B cell (primary cell): ENCODE results near the gene IL17REL. TPM values are rescaled to one million over a fixed set of nuclear protein-coding genes. Genes with fewer than 3 reads are reported as not detected.

ENCODE experiments used
- ATAC-seq: fragments of 200-7000 bp; cut with Tn5 transposase; one replicate; pipeline ENCODE4 v1.10.0; 2021; ENCODE audit warnings: low read depth, mild to moderate bottlenecking, moderate number of reproducible peaks, moderate library complexity
- CTCF ChIA-PET: fragments of 350-600 bp; sonication (Branson Sonifier 250); formaldehyde crosslinking; loops from one replicate; lab custom pipeline; 2021; ENCODE audit warnings: antibody characterized with exemption, inconsistent platforms; lab: Charles Lee
- POLR2A ChIA-PET: fragments of 350-600 bp; sonication (Branson Sonifier 250); formaldehyde crosslinking; loops from one replicate; lab custom pipeline; 2021; ENCODE audit warnings: antibody characterized with exemption; lab: Charles Lee
- DNase-seq: peaks from one replicate; pipeline ENCODE4 v3.0.0; 2013
- H2AFZ ChIP-seq: 2 replicates; pipeline ENCODE4 v1.6.1; 2012; ENCODE audit warnings: mild to moderate bottlenecking, low read depth, low read length; ENCODE audit not compliant: insufficient read depth, poor library complexity, severe bottlenecking
- H3K27ac ChIP-seq, 2 donors: 1 replicate in 1 of 2; 2 replicates in 1 of 2; pipeline ENCODE4 v1.5.1; 2012 to 2013; ENCODE audit warnings: low read length in 2 of 2, mild to moderate bottlenecking in 2 of 2, moderate library complexity in 1 of 2
- H3K27me3 ChIP-seq, 4 experiments: fragments of 200-600 bp in 1 of 4; sonication (generic) in 1 of 4; replicated peaks in 1 of 4; 1 replicate in 2 of 4; 2 replicates in 2 of 4; pipeline versions ENCODE4 v1.6.1 to v1.7.0; 2013 to 2016; ENCODE audit warnings: low read length in 3 of 4, mild to moderate bottlenecking in 2 of 4, mixed read lengths in 1 of 4, moderate library complexity in 1 of 4; ENCODE audit not compliant: insufficient read depth in 4 of 4, control insufficient read depth in 3 of 4; ENCODE audit errors: control extremely low read depth in 1 of 4
- H3K36me3 ChIP-seq, 2 experiments: replicated peaks in 1 of 2; 1 replicate in 1 of 2; 2 replicates in 1 of 2; pipeline versions ENCODE4 v1.6.1 to v1.7.1; 2013; ENCODE audit warnings: low read length in 1 of 2; ENCODE audit not compliant: insufficient read depth in 2 of 2, control insufficient read depth in 1 of 2; ENCODE audit errors: control extremely low read depth in 1 of 2, extremely low read depth in 1 of 2
- H3K4me1 ChIP-seq, 2 donors: fragments of 200-600 bp in 1 of 2; sonication (generic) in 1 of 2; 1 replicate in 1 of 2; 2 replicates in 1 of 2; pipeline versions ENCODE4 v1.5.1 to v1.6.1; 2013 to 2017; ENCODE audit warnings: low read length in 2 of 2; ENCODE audit not compliant: control insufficient read depth in 2 of 2, insufficient read depth in 2 of 2
- H3K4me2 ChIP-seq: replicated peaks from 2 replicates; pipeline ENCODE3; 2012; ENCODE audit warnings: mild to moderate bottlenecking, low read depth, low read length; ENCODE audit not compliant: poor library complexity, severe bottlenecking
- H3K4me3 ChIP-seq, 5 experiments: fragments of 200-600 bp in 1 of 5; sonication (generic) in 1 of 5; 1 replicate in 3 of 5; 2 replicates in 2 of 5; pipeline versions ENCODE4 v1.5.1 to v1.7.0; 2011 to 2016; ENCODE audit warnings: low read length in 4 of 5, mild to moderate bottlenecking in 4 of 5, low read depth in 2 of 5, control low read depth in 1 of 5, moderate library complexity in 1 of 5; ENCODE audit not compliant: insufficient read depth in 1 of 5; ENCODE audit errors: control extremely low read depth in 1 of 5, extremely low read depth in 1 of 5
- H3K79me2 ChIP-seq: fragments of 200-600 bp; sonication (generic); one replicate; pipeline ENCODE4 v1.6.0; 2016; ENCODE audit warnings: low read length; ENCODE audit not compliant: control insufficient read depth, insufficient read depth
- H3K9ac ChIP-seq: fragments of 200-600 bp; sonication (generic); 2 replicates; pipeline ENCODE4 v1.6.1; 2017; ENCODE audit warnings: mild to moderate bottlenecking, low read length, moderate library complexity
- H3K9me3 ChIP-seq, 3 donors: one replicate each; pipeline versions ENCODE4 v1.6.1 to v1.7.1; 2013; ENCODE audit warnings: low read length in 2 of 3; ENCODE audit not compliant: control insufficient read depth in 2 of 3, insufficient read depth in 1 of 3; ENCODE audit errors: control extremely low read depth in 1 of 3
- H4K20me1 ChIP-seq: 2 replicates; pipeline ENCODE4 v1.6.0; 2012; ENCODE audit warnings: mild to moderate bottlenecking, low read length; ENCODE audit not compliant: insufficient read depth, control insufficient read depth, poor library complexity, severe bottlenecking
- H3K27ac Mint-ChIP-seq: one replicate; pipeline ENCODE4 v1.8.0; 2021; ENCODE audit warnings: mixed read lengths
- H3K27me3 Mint-ChIP-seq: one replicate; pipeline ENCODE4 v1.8.0; 2021; ENCODE audit warnings: mixed read lengths
- H3K4me1 Mint-ChIP-seq: one replicate; pipeline ENCODE4 v1.8.0; 2021; ENCODE audit warnings: mixed read lengths
- H3K4me3 Mint-ChIP-seq: one replicate; pipeline ENCODE4 v1.8.0; 2021; ENCODE audit warnings: mixed read lengths
- H3K9me3 Mint-ChIP-seq: one replicate; pipeline ENCODE4 v1.8.0; 2022; ENCODE audit warnings: mixed read lengths; ENCODE audit not compliant: insufficient read depth
- CTCF ChIP-seq: fragments of 200-600 bp; IDR thresholded peaks from one replicate; pipeline ENCODE4 v1.8.0; 2022; ENCODE audit warnings: antibody characterized with exemption, mild to moderate bottlenecking
- EZH2 ChIP-seq: IDR thresholded peaks from 2 replicates; pipeline ENCODE4 v1.6.1; 2012; ENCODE audit warnings: borderline replicate concordance, low read depth, mild to moderate bottlenecking, moderate library complexity, low read length; ENCODE audit not compliant: insufficient read depth, poor library complexity, severe bottlenecking
- WGBS: methylation state at CpG from one replicate; pipeline ENCODE4 v1.1.5; 2013; ENCODE audit warnings: missing lambda C conversion rate; ENCODE audit not compliant: insufficient coverage; 5-methylcytosine and 5-hydroxymethylcytosine counted together
- intact Hi-C: fragments of 100-400 bp; cut with micrococcal nuclease; formaldehyde crosslinking; loops from one replicate; pipeline ENCODE4 v1.10.0; 2022
- polyA plus RNA-seq: library from polyadenylated mRNA; depleted of rRNA; stranded (reverse); fragments of >200 nt; gene quantifications from 2 replicates; pipeline ENCODE4 v1.2.3, GENCODE V29; 2012
- total RNA-seq, 2 donors: library from RNA; stranded (reverse); fragments of 120-200 nt in 1 of 2; gene quantifications; 1 replicate in 1 of 2; 2 replicates in 1 of 2; pipeline versions ENCODE4 v1.2.3 to v1.2.4, GENCODE V29; 2013 to 2022

IL17REL gene
- total and polyA plus RNA-seq, 2 donors (not counting 1 experiment from before 2014, with no cell fraction given): 0.09 to 0.10 TPM

- H3K9me3 Mint-ChIP-seq: peaks cover 5% of the 10 kb centered on the region
- Histone ChIP-seq H3K4me2 (peak overlapping the region; percentile 20), H3K36me3 (no peaks in the 10 kb centered on the region), H3K27me3 (peaks cover 0 to 35% (median 18%) of the 10 kb centered on the region in 4 experiments), H3K4me1 (peaks cover 9 to 12% of the 10 kb centered on the region in 2 donors), H3K79me2 (no peaks in the 10 kb centered on the region), H3K9me3 (peaks cover 0 to 21% (median 8%) of the 10 kb centered on the region in 3 donors), H4K20me1 (no peaks in the 10 kb centered on the region), H2AFZ (no peak overlapping the region), H3K27ac (no peak overlapping the region), H3K9ac (no peak overlapping the region), H3K4me3 (no peak overlapping the region)
- ATAC-seq (peak; percentile 21), DNase-seq (no peak)
- ChIA-PET CTCF (interaction anchor here (0.6 to 0.8 kb wide), 2 partner anchors 289 to 303 kb away, joined by 3 read pairs; no protein-coding TSS in a partner anchor), POLR2A (no interaction called here)
- H3K27ac Mint-ChIP-seq: no peak overlapping the region
- H3K4me3 Mint-ChIP-seq: peak overlapping the region; percentile 55
- no peak for TF ChIP-seq CTCF
- intact Hi-C loops: no loop called here
- peaks cover 22% of the 10 kb centered on the region for H3K4me1 Mint-ChIP-seq
- H3K27me3 Mint-ChIP-seq: peaks cover 61% of the 10 kb centered on the region
- 56% methylated on average over 25 of the region's 34 CpGs for WGBS
Measured at GRCh38 chr22:50056214-50056972, 43.8 kb upstream of the IL17REL start.

DNA sequence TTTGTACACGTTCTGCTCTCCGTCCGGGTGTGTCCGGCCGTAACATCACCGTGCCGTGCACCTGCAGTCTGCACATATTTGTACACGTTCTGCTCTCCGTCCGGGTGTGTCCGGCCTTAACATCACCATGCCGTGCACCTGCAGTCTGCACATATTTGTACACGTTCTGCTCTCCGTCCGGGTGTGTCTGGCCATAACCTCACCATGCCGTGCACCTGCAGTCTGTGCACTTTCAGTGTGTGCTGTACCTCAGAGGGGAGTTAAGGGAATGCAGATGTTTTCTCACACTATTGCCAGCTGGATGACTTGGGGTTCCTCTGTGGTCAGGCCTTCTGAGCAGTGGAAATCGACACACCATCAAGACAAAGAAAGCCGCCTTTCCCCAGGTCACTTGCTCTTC lies 41.3 kb upstream of the IL17REL start:
- Mint-ChIP-seq H3K27me3 (peaks cover 53% of the 10 kb centered on the region), H3K27ac (peak overlapping the region; percentile 15)

More for the DNA sequence above, 41.3 kb upstream of the IL17REL start:
- POLR2A ChIA-PET: no interaction called here
- no peak overlapping the region for H2AFZ ChIP-seq
- Mint-ChIP-seq H3K9me3 (peaks cover 5% of the 10 kb centered on the region), H3K4me1 (peaks cover 19% of the 10 kb centered on the region), H3K4me3 (no peak overlapping the region)
- H3K9ac ChIP-seq: no peak overlapping the region
- peaks cover 0 to 21% (median 8%) of the 10 kb centered on the region in 3 donors for H3K9me3 ChIP-seq
- TF ChIP-seq CTCF (no peak), EZH2 (no peak)
- no peaks in the 10 kb centered on the region for H3K79me2 ChIP-seq
- H3K36me3 ChIP-seq: no peaks in the 10 kb centered on the region
- no peak for DNase-seq
- no peak overlapping the region for H3K4me2 ChIP-seq
- intact Hi-C loops: no loop called here
- peaks cover 0 to 27% (median 13%) of the 10 kb centered on the region in 4 experiments for H3K27me3 ChIP-seq
- H3K27ac ChIP-seq: no peak overlapping the region
- CTCF ChIA-PET: interaction anchor here (0.9 kb wide), 1 partner anchor 24 kb away, joined by 3 read pairs; no protein-coding TSS in a partner anchor
- ATAC-seq: no peak
- no peak overlapping the region for H3K4me3 ChIP-seq
- no peaks in the 10 kb centered on the region for H4K20me1 ChIP-seq
- 50% methylated on average over 18 of the region's 18 CpGs for WGBS
- H3K4me1 ChIP-seq: peaks cover 6 to 11% of the 10 kb centered on the region in 2 donors
